Measurements from ENCODE around the gene SCD.

- no peak for TF ChIP-seq GATA2 (IDR thresholded peaks at IDR 0.05; ENCODE audit: low read depth, low read length)
- TF ChIP-seq GATA3 (IDR thresholded peaks at IDR 0.05; ENCODE audit: low read depth, low read length): no peak
Observed at GRCh38 chr10:100356067-100357017, 9.3 kb downstream of the SCD start.

All from SH-SY5Y (cell line).